K562 (cell line): ENCODE data around the gene SLC5A5. TPM values are rescaled to one million over a fixed set of nuclear protein-coding genes. Genes with fewer than 3 reads are reported as not detected.
A peak's percentile ranks its signal among the peaks of the same experiment; 100 is the strongest.

ENCODE experiments used
- ARID2 ChIP-seq: fragments of 450-650 bp; IDR thresholded peaks from 2 replicates; pipeline ENCODE4 v1.6.1; 2017; ENCODE audit warnings: antibody characterized with exemption, mild to moderate bottlenecking
- BCOR ChIP-seq: fragments of 450-650 bp; IDR thresholded peaks from 2 replicates; pipeline ENCODE4 v1.6.1; 2016
- BRD9 ChIP-seq: fragments of 450-650 bp; IDR thresholded peaks from 2 replicates; pipeline ENCODE4 v1.6.1; 2018; ENCODE audit warnings: low read depth; ENCODE audit not compliant: partially characterized antibody
- CCAR2 ChIP-seq: fragments of 200-400 bp; formaldehyde crosslinking; IDR thresholded peaks from 2 replicates; pipeline ENCODE4 v1.6.1; 2017; ENCODE audit warnings: mild to moderate bottlenecking, low read depth, low read length
- ESRRA ChIP-seq: fragments of 450-650 bp; IDR thresholded peaks from 2 replicates; pipeline ENCODE4 v1.6.1; 2014; ENCODE audit warnings: low read depth, mild to moderate bottlenecking, moderate library complexity, borderline replicate concordance
- HLTF ChIP-seq: fragments of 450-650 bp; IDR thresholded peaks from 2 replicates; pipeline ENCODE4 v1.6.1; 2016
- PHF21A ChIP-seq: fragments of 450-650 bp; IDR thresholded peaks from 2 replicates; pipeline ENCODE4 v1.6.1; 2017; ENCODE audit warnings: low read depth, borderline replicate concordance
- RAD21 ChIP-seq, 2 experiments: fragments of 250-450 bp in 1 of 2; fragments of 450-650 bp in 1 of 2; sonication (Bioruptor Pico) in 1 of 2; formaldehyde crosslinking in 1 of 2; IDR thresholded peaks in 1 of 2; conservative IDR thresholded peaks in 1 of 2; 2 replicates each; pipeline versions ENCODE4 v1.4.0 to v1.8.0; 2020 to 2022; ENCODE audit warnings: mild to moderate bottlenecking in 2 of 2, moderate library complexity in 1 of 2
- RBM25 ChIP-seq: fragments of 200-400 bp; formaldehyde crosslinking; IDR thresholded peaks from 2 replicates; pipeline ENCODE4 v1.6.1; 2018; ENCODE audit warnings: low read length, low read depth, moderate library complexity; ENCODE audit not compliant: severe bottlenecking
- STAG1 ChIP-seq: sonication (generic); formaldehyde crosslinking; IDR thresholded peaks from 2 replicates; pipeline ENCODE4 v1.5.0; 2020; ENCODE audit warnings: missing genetic modification reagents, borderline replicate concordance
- XRCC5 ChIP-seq: fragments of 200-400 bp; formaldehyde crosslinking; IDR thresholded peaks from 2 replicates; pipeline ENCODE4 v1.6.1; 2017; ENCODE audit warnings: low read depth, mild to moderate bottlenecking, low read length
- YY1 ChIP-seq, 3 experiments: IDR thresholded peaks; 2 replicates each; pipeline ENCODE4 v1.6.1; 2011; ENCODE audit warnings: low read length in 2 of 3, mild to moderate bottlenecking in 2 of 3, moderate library complexity in 2 of 3, borderline replicate concordance in 1 of 3, control low read depth in 1 of 3, low read depth in 1 of 3; ENCODE audit not compliant: insufficient read depth in 3 of 3, insufficient replicate concordance in 2 of 3, control insufficient read depth in 1 of 3, insufficient read length in 1 of 3; ENCODE audit errors: extremely low read depth in 1 of 3
- ZNF121 ChIP-seq: sonication (generic); formaldehyde crosslinking; conservative IDR thresholded peaks from 2 replicates; pipeline ENCODE4 v1.8.0; 2022; ENCODE audit warnings: missing genetic modification reagents
- polyA plus RNA-seq, 8 experiments: library from polyadenylated mRNA; depleted of rRNA in 4 of 8; stranded (reverse) in 5 of 8; unstranded in 3 of 8; fragments of >200 nt; fragmentation: Nextera tagmentation in 2 of 8; fragmentation: Illumina TruSeq in 1 of 8; extraction: Ambion mirVana in 2 of 8; extraction: Trizol in 1 of 8; gene quantifications; 2 replicates each; pipeline versions ENCODE4 v1.2.1 to v1.2.3, GENCODE V29; 2011 to 2014; ENCODE audit warnings: inconsistent platforms in 1 of 8, missing spikeins in 1 of 8
- total RNA-seq, 7 experiments: library from RNA; depleted of rRNA in 6 of 7; stranded (reverse); fragments of >200 nt in 6 of 7; fragmentation: Illumina TruSeq in 2 of 7; extraction: Trizol in 2 of 7; gene quantifications; 2 replicates each; pipeline versions ENCODE4 v1.2.1 to v1.2.3, GENCODE V29; 2011 to 2021; ENCODE audit warnings: low replicate concordance in 1 of 7
- TF ChIP-seq, protein P1 (sequence below), 2 experiments: fragments of 450-650 bp; formaldehyde crosslinking in 1 of 2; IDR thresholded peaks; 2 replicates each; pipeline versions ENCODE4 v1.4.0 to v1.6.1; 2014 to 2020; ENCODE audit warnings: mild to moderate bottlenecking in 2 of 2, borderline replicate concordance in 1 of 2, low read depth in 1 of 2
- TF ChIP-seq, protein P2 (sequence below), 2 experiments: fragments of 450-650 bp; conservative IDR thresholded peaks; 2 replicates each; pipeline ENCODE4 v1.6.1; 2017; ENCODE audit warnings: mild to moderate bottlenecking in 2 of 2, moderate library complexity in 2 of 2
- TF ChIP-seq, protein P3 (sequence below): fragments of 250-450 bp; sonication (Bioruptor Pico); IDR thresholded peaks from 2 replicates; pipeline ENCODE4 v1.5.0; 2021

Gene SLC5A5
- total and polyA plus RNA-seq, 9 of the 15 experiments (the other 6 are each of a cell fraction or from before 2014, with no cell fraction given): 0.10 to 0.73 (median 0.23) TPM

GRCh38 chr19:17938092-17938845, 66.5 kb downstream of the SLC5A5 start (continued):
- TF ChIP-seq, protein P1, sequence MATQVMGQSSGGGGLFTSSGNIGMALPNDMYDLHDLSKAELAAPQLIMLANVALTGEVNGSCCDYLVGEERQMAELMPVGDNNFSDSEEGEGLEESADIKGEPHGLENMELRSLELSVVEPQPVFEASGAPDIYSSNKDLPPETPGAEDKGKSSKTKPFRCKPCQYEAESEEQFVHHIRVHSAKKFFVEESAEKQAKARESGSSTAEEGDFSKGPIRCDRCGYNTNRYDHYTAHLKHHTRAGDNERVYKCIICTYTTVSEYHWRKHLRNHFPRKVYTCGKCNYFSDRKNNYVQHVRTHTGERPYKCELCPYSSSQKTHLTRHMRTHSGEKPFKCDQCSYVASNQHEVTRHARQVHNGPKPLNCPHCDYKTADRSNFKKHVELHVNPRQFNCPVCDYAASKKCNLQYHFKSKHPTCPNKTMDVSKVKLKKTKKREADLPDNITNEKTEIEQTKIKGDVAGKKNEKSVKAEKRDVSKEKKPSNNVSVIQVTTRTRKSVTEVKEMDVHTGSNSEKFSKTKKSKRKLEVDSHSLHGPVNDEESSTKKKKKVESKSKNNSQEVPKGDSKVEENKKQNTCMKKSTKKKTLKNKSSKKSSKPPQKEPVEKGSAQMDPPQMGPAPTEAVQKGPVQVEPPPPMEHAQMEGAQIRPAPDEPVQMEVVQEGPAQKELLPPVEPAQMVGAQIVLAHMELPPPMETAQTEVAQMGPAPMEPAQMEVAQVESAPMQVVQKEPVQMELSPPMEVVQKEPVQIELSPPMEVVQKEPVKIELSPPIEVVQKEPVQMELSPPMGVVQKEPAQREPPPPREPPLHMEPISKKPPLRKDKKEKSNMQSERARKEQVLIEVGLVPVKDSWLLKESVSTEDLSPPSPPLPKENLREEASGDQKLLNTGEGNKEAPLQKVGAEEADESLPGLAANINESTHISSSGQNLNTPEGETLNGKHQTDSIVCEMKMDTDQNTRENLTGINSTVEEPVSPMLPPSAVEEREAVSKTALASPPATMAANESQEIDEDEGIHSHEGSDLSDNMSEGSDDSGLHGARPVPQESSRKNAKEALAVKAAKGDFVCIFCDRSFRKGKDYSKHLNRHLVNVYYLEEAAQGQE (IDR thresholded peaks at IDR 0.05; ENCODE audit: borderline replicate concordance): peak; percentile 92
- TF ChIP-seq, protein P1 (CRISPR knock-in tag; IDR thresholded peaks at IDR 0.05; ENCODE audit: low read depth): no peak
- peak; percentile 56 for TF ChIP-seq RBM25
- TF ChIP-seq ARID2: peak; percentile 90
- peak; percentile 96 to 97 for TF ChIP-seq RAD21 (CRISPR knock-in tag; conservative IDR thresholded peaks at IDR 0.05 in 1 of 2, IDR thresholded peaks at IDR 0.05 in 1 of 2)
- TF ChIP-seq, protein P2, sequence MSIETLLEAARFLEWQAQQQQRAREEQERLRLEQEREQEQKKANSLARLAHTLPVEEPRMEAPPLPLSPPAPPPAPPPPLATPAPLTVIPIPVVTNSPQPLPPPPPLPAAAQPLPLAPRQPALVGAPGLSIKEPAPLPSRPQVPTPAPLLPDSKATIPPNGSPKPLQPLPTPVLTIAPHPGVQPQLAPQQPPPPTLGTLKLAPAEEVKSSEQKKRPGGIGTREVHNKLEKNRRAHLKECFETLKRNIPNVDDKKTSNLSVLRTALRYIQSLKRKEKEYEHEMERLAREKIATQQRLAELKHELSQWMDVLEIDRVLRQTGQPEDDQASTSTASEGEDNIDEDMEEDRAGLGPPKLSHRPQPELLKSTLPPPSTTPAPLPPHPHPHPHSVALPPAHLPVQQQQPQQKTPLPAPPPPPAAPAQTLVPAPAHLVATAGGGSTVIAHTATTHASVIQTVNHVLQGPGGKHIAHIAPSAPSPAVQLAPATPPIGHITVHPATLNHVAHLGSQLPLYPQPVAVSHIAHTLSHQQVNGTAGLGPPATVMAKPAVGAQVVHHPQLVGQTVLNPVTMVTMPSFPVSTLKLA (conservative IDR thresholded peaks at IDR 0.05): 0 out of 4 replicates have a peak, but pooled peaks of 1 of the 2 experiments have one; percentile 12
- TF ChIP-seq HLTF: no peak
- TF ChIP-seq ESRRA: peak; percentile 82; the same call in 1 of the 2 replicates
- TF ChIP-seq PHF21A: 0 out of 2 replicates have a peak, but pooled peaks have one; percentile 35
- no peak for TF ChIP-seq BRD9
- TF ChIP-seq, protein P3, sequence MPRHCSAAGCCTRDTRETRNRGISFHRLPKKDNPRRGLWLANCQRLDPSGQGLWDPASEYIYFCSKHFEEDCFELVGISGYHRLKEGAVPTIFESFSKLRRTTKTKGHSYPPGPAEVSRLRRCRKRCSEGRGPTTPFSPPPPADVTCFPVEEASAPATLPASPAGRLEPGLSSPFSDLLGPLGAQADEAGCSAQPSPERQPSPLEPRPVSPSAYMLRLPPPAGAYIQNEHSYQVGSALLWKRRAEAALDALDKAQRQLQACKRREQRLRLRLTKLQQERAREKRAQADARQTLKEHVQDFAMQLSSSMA (CRISPR knock-in tag): no peak
- peak; percentile 90; the same call in 1 of the 2 replicates for TF ChIP-seq STAG1 (CRISPR knock-in tag)
- TF ChIP-seq BCOR: peak; percentile 60
- no peak for TF ChIP-seq CCAR2
- peak in 1 of 3 experiments; percentile 54 for TF ChIP-seq YY1 (IDR thresholded peaks at IDR 0.05; ENCODE audit: borderline replicate concordance in 1 of 3, control insufficient read depth in 1 of 3, extremely low read depth in 1 of 3, insufficient read depth in 3 of 3, insufficient read length in 1 of 3, insufficient replicate concordance in 2 of 3, low read depth in 1 of 3, low read length in 2 of 3)
- peak; percentile 100 for TF ChIP-seq ZNF121 (CRISPR knock-in tag)
- 0 out of 2 replicates have a peak, but pooled peaks have one; percentile 35 for TF ChIP-seq XRCC5
